ENCODE results near the gene TMEM253. TPM values are rescaled to one million over a fixed set of nuclear protein-coding genes. Genes with fewer than 3 reads are reported as not detected.
A peak's percentile ranks its signal among the peaks of the same experiment; 100 is the strongest.

Gene TMEM253
- polyA plus RNA-seq, 1 of the 3 experiments (the other 2 are of a cell fraction), result 0.82 TPM

- peak; percentile 36 for DNase-seq
- Histone ChIP-seq H4K20me1 (ENCODE audit: insufficient read depth) (peaks cover 14% of the 10 kb centered on the region; the same call in 1 of the 2 replicates), H3K36me3 (replicated peaks in 1 of 2; ENCODE audit: control insufficient read depth in 1 of 2, insufficient read depth in 2 of 2, low read length in 1 of 2) (peaks cover 27 to 58% of the 10 kb centered on the region in 2 experiments), H3K27ac (ENCODE audit: low read depth in 2 of 2, low read length in 1 of 2) (no peak overlapping the region), H3F3A (replicated peaks; ENCODE audit: insufficient read depth) (peaks cover 56% of the 10 kb centered on the region), H3K4me2 (no peak overlapping the region), H3K27me3 (ENCODE audit: insufficient read depth) (no peaks in the 10 kb centered on the region), H3K79me2 (ENCODE audit: insufficient read depth) (no peaks in the 10 kb centered on the region), H3K4me1 (ENCODE audit: control insufficient read depth in 1 of 2, insufficient read depth in 2 of 2, low read depth in 1 of 2, low read length in 1 of 2) (peaks cover 17 to 26% of the 10 kb centered on the region in 2 experiments), H3K9ac (no peak overlapping the region), H3K9me3 (no peaks in the 10 kb centered on the region), H3K4me3 (ENCODE audit: low read depth in 2 of 2, low read length in 1 of 2) (no peak overlapping the region), H3K9me2 (no peaks in the 10 kb centered on the region), H2AFZ (ENCODE audit: low read depth) (no peak overlapping the region)
- ChIA-PET POLR2A (no interaction called here), CTCF (interaction anchor here (0.8 to 20.5 kb wide), 25 partner anchors 6 to 89 kb away, joined by 3 to 555 read pairs (median 13); partner anchors contain the start of genes ARHGEF40, NDRG2 and TMEM253)
- 96% methylated on average over 38 of the region's 45 CpGs for WGBS (ENCODE audit: low lambda C conversion rate)
- TF ChIP-seq SIN3A (IDR thresholded peaks at IDR 0.05; ENCODE audit: borderline replicate concordance, low read depth, low read length) (no peak), FOSL2 (IDR thresholded peaks at IDR 0.05; ENCODE audit: borderline replicate concordance, low read depth) (no peak), JUND (IDR thresholded peaks at IDR 0.05) (no peak), RFX5 (IDR thresholded peaks at IDR 0.05; ENCODE audit: low read length) (no peak), NRF1 (IDR thresholded peaks at IDR 0.05; ENCODE audit: low read depth, low read length) (no peak), FOXJ3 (CRISPR knock-in tag; IDR thresholded peaks at IDR 0.05) (no peak)
These were observed 9.8 kb upstream of the TMEM253 start for GRCh38 chr14:21090940-21091663.

- Histone ChIP-seq H3K36me3 (replicated peaks in 1 of 2; ENCODE audit: control insufficient read depth in 1 of 2, insufficient read depth in 2 of 2, low read length in 1 of 2) (peaks cover 20 to 52% of the 10 kb centered on the region in 2 experiments), H4K20me1 (ENCODE audit: insufficient read depth) (peaks cover 14% of the 10 kb centered on the region; the same call in 1 of the 2 replicates), H3K9ac (no peak overlapping the region), H3K9me2 (no peaks in the 10 kb centered on the region), H3K9me3 (no peaks in the 10 kb centered on the region), H3K4me1 (ENCODE audit: control insufficient read depth in 1 of 2, insufficient read depth in 2 of 2, low read depth in 1 of 2, low read length in 1 of 2) (peaks cover 21 to 28% of the 10 kb centered on the region in 2 experiments), H3F3A (replicated peaks; ENCODE audit: insufficient read depth) (peaks cover 56% of the 10 kb centered on the region), H3K4me3 (ENCODE audit: low read depth in 2 of 2, low read length in 1 of 2) (no peak overlapping the region), H2AFZ (ENCODE audit: low read depth) (no peak overlapping the region), H3K27me3 (ENCODE audit: insufficient read depth) (no peaks in the 10 kb centered on the region), H3K4me2 (no peak overlapping the region), H3K79me2 (ENCODE audit: insufficient read depth) (no peaks in the 10 kb centered on the region), H3K27ac (ENCODE audit: low read depth in 2 of 2, low read length in 1 of 2) (no peak overlapping the region; a peak in 1 of 4 replicates)
- peak; percentile 35 for DNase-seq
- ChIA-PET POLR2A (interaction anchor here (1.2 to 1.8 kb wide), 4 partner anchors 9 to 23 kb away, joined by 3 to 12 read pairs (median 5); partner anchors contain the start of genes ARHGEF40 and TMEM253), CTCF (interaction anchor here (0.7 to 20.5 kb wide), 32 partner anchors 7 to 442 kb away, joined by 3 to 555 read pairs (median 6); partner anchors contain the start of genes ARHGEF40, NDRG2, TMEM253 and TPPP2)
- TF ChIP-seq NRF1 (IDR thresholded peaks at IDR 0.05; ENCODE audit: low read depth, low read length) (no peak), MXI1 (IDR thresholded peaks at IDR 0.05; ENCODE audit: low read depth, low read length) (no peak)
- 92% methylated on average over 31 of the region's 42 CpGs for WGBS (ENCODE audit: low lambda C conversion rate)
These were observed 9.0 kb upstream of the TMEM253 start for GRCh38 chr14:21091821-21092272.

GRCh38 chr14:21092273-21093011, 8.4 kb upstream of the TMEM253 start:
- WGBS (ENCODE audit: low lambda C conversion rate), result 36% methylated on average over 25 of the region's 59 CpGs
- peaks cover 21 to 28% of the 10 kb centered on the region in 2 experiments for H3K4me1 ChIP-seq (ENCODE audit: control insufficient read depth in 1 of 2, insufficient read depth in 2 of 2, low read depth in 1 of 2, low read length in 1 of 2)
- no peaks in the 10 kb centered on the region for H3K79me2 ChIP-seq (ENCODE audit: insufficient read depth)
- no peak overlapping the region for H3K9ac ChIP-seq
- no peak overlapping the region; a peak in 1 of 4 replicates for H3K27ac ChIP-seq (ENCODE audit: low read depth in 2 of 2, low read length in 1 of 2)
- POLR2A ChIA-PET, result interaction anchor here (1.2 to 1.8 kb wide), 4 partner anchors 9 to 24 kb away, joined by 3 to 12 read pairs (median 5); partner anchors contain the start of genes ARHGEF40 and TMEM253
- H3K4me3 ChIP-seq (ENCODE audit: low read depth in 2 of 2, low read length in 1 of 2), result peak overlapping the region in 1 of 2 experiments; percentile 36; a peak in 1 of 4 replicates
- H3K4me2 ChIP-seq, result no peak overlapping the region
- no peaks in the 10 kb centered on the region for H3K27me3 ChIP-seq (ENCODE audit: insufficient read depth)
- H3K9me3 ChIP-seq, result no peaks in the 10 kb centered on the region
- peaks cover 14% of the 10 kb centered on the region; the same call in 1 of the 2 replicates for H4K20me1 ChIP-seq (ENCODE audit: insufficient read depth)
- no peaks in the 10 kb centered on the region for H3K9me2 ChIP-seq
- H3K36me3 ChIP-seq (replicated peaks in 1 of 2; ENCODE audit: control insufficient read depth in 1 of 2, insufficient read depth in 2 of 2, low read length in 1 of 2), result peaks cover 20 to 46% of the 10 kb centered on the region in 2 experiments
- DNase-seq, result peak; percentile 95
- no peak overlapping the region for H2AFZ ChIP-seq (ENCODE audit: low read depth)
- CTCF ChIA-PET, result interaction anchor here (0.7 to 20.5 kb wide), 36 partner anchors 7 to 442 kb away, joined by 3 to 555 read pairs (median 6); partner anchors contain the start of genes ARHGEF40, NDRG2, TMEM253 and TPPP2
- H3F3A ChIP-seq (replicated peaks; ENCODE audit: insufficient read depth), result peaks cover 56% of the 10 kb centered on the region
- TF ChIP-seq RCOR1 (IDR thresholded peaks at IDR 0.05; ENCODE audit: low read length), result peak; percentile 30; the same call in 1 of the 2 replicates
- no peak for TF ChIP-seq TEAD4 (IDR thresholded peaks at IDR 0.05; ENCODE audit: borderline replicate concordance, insufficient read depth)
- no peak for TF ChIP-seq MXI1 (IDR thresholded peaks at IDR 0.05; ENCODE audit: low read depth, low read length)
- TF ChIP-seq CHD2 (IDR thresholded peaks at IDR 0.05; ENCODE audit: low read length, partially characterized antibody), result peak; percentile 71
- TF ChIP-seq SIN3A (IDR thresholded peaks at IDR 0.05; ENCODE audit: borderline replicate concordance, low read depth, low read length), result peak; percentile 85; the same call in 1 of the 2 replicates
- peak; percentile 97 for TF ChIP-seq CTCF (IDR thresholded peaks at IDR 0.05)
- 0 out of 2 replicates have a peak, but pooled peaks have one; percentile 20 for TF ChIP-seq PBX3 (IDR thresholded peaks at IDR 0.05)
- TF ChIP-seq SMC3 (IDR thresholded peaks at IDR 0.05; ENCODE audit: low read depth, low read length), result peak; percentile 100
- TF ChIP-seq TCF12 (IDR thresholded peaks at IDR 0.05), result no peak; the same call in 1 of the 2 replicates
- TF ChIP-seq FOXM1 (IDR thresholded peaks at IDR 0.05; ENCODE audit: low read depth), result 0 out of 2 replicates have a peak, but pooled peaks have one; percentile 28
- TF ChIP-seq NRF1 (IDR thresholded peaks at IDR 0.05; ENCODE audit: low read depth, low read length), result no peak; the same call in 1 of the 2 replicates
